HEK293T (cell line): ENCODE data around the gene PER3.
A peak's percentile ranks its signal among the peaks of the same experiment; 100 is the strongest.

Source experiments
- CTCF ChIA-PET: fragments of 350-600 bp; formaldehyde crosslinking; extraction: SDS; loops from one replicate; lab custom pipeline; 2021; ENCODE audit warnings: antibody characterized with exemption, inconsistent platforms; lab: Yijun Ruan, JAX
- POLR2A ChIA-PET: fragments of 350-600 bp; formaldehyde crosslinking; extraction: SDS; loops from one replicate; lab custom pipeline; 2020; ENCODE audit warnings: antibody characterized with exemption, inconsistent platforms; lab: Yijun Ruan, JAX
- DNase-seq: peaks from one replicate; pipeline ENCODE4 v3.0.0; 2012; ENCODE audit warnings: mixed read lengths; ENCODE audit errors: extremely low spot score
- ARNT ChIP-seq: fragments of 450-650 bp; IDR thresholded peaks from 2 replicates; pipeline ENCODE4 v1.6.1; 2017; ENCODE audit warnings: mild to moderate bottlenecking
- BHLHE40 ChIP-seq: fragments of 450-650 bp; IDR thresholded peaks from 2 replicates; pipeline ENCODE4 v1.6.1; 2016; ENCODE audit warnings: mild to moderate bottlenecking, moderate library complexity, borderline replicate concordance
- CTBP1 ChIP-seq: fragments of 450-650 bp; IDR thresholded peaks from 2 replicates; pipeline ENCODE4 v1.6.1; 2016; ENCODE audit warnings: borderline replicate concordance
- ELF4 ChIP-seq: fragments of 450-650 bp; IDR thresholded peaks from 2 replicates; pipeline ENCODE4 v1.6.1; 2017; ENCODE audit warnings: antibody characterized with exemption
- FOXA1 ChIP-seq: fragments of 450-650 bp; IDR thresholded peaks from 2 replicates; pipeline ENCODE4 v1.6.1; 2016; ENCODE audit warnings: mild to moderate bottlenecking
- FOXK2 ChIP-seq: fragments of 450-650 bp; IDR thresholded peaks from 2 replicates; pipeline ENCODE4 v1.6.1; 2016; ENCODE audit warnings: mild to moderate bottlenecking
- FOXM1 ChIP-seq: fragments of 450-650 bp; IDR thresholded peaks from 2 replicates; pipeline ENCODE4 v1.6.1; 2017; ENCODE audit warnings: mild to moderate bottlenecking, borderline replicate concordance
- HDGF ChIP-seq: fragments of 450-650 bp; IDR thresholded peaks from 2 replicates; pipeline ENCODE4 v1.6.1; 2017; ENCODE audit warnings: antibody characterized with exemption, borderline replicate concordance
- L3MBTL2 ChIP-seq: fragments of 450-650 bp; conservative IDR thresholded peaks from 2 replicates; pipeline ENCODE4 v1.6.1; 2016; ENCODE audit warnings: mild to moderate bottlenecking
- LEF1 ChIP-seq: fragments of 450-650 bp; IDR thresholded peaks from 2 replicates; pipeline ENCODE4 v1.6.1; 2017; ENCODE audit warnings: mild to moderate bottlenecking, borderline replicate concordance
- NFRKB ChIP-seq: fragments of 450-650 bp; IDR thresholded peaks from 2 replicates; pipeline ENCODE4 v1.6.1; 2016; ENCODE audit warnings: mild to moderate bottlenecking, moderate library complexity
- PKNOX1 ChIP-seq: fragments of 450-650 bp; IDR thresholded peaks from 2 replicates; pipeline ENCODE4 v1.6.1; 2016
- SP1 ChIP-seq: fragments of 450-650 bp; IDR thresholded peaks from 2 replicates; pipeline ENCODE4 v1.6.1; 2017
- SUZ12 ChIP-seq: fragments of 450-650 bp; IDR thresholded peaks from 2 replicates; pipeline ENCODE4 v1.6.1; 2016; ENCODE audit warnings: mild to moderate bottlenecking
- TARDBP ChIP-seq: fragments of 450-650 bp; IDR thresholded peaks from 2 replicates; pipeline ENCODE4 v1.6.1; 2016
- ZNF384 ChIP-seq: fragments of 450-650 bp; IDR thresholded peaks from 2 replicates; pipeline ENCODE4 v1.6.1; 2016

PER3 gene

GRCh38 chr1:7783826-7784491 is at the start of gene PER3:
Gene PER3, plus strand, starts transcription at chr1:7784291. Its CDS starts 587 bp downstream, at chr1:7784878.
- CTCF ChIA-PET, result interaction anchor here (0.6 kb wide), 2 partner anchors 24 to 31 kb away, joined by 3 to 4 read pairs; no protein-coding TSS in a partner anchor

GRCh38 chr1:7738044-7738443 is 46.0 kb upstream of the PER3 start:
- CTCF ChIA-PET, result no interaction called here
- TF ChIP-seq ELF4 (no peak), FOXA1 (no peak), FOXM1 (no peak), ZNF384 (no peak), CTBP1 (no peak), FOXK2 (no peak), PKNOX1 (no peak), TARDBP (no peak)
- DNase-seq, result no peak
- POLR2A ChIA-PET, result no interaction called here

More at GRCh38 chr1:7783826-7784491, at the start of gene PER3:
- TF ChIP-seq LEF1 (no peak), CTBP1 (no peak), ELF4 (no peak), L3MBTL2 (no peak), FOXM1 (peak; percentile 5; the same call in 1 of the 2 replicates), FOXA1 (no peak), SP1 (no peak), PKNOX1 (peak; percentile 98), ARNT (0 out of 2 replicates have a peak, but pooled peaks have one; percentile 32)
- POLR2A ChIA-PET, result no interaction called here
- DNase-seq, result peak; percentile 94

- POLR2A ChIA-PET, result no interaction called here
- TF ChIP-seq ZNF384 (no peak), HDGF (no peak)
- CTCF ChIA-PET, result no interaction called here
Observed at GRCh38 chr1:7743346-7743745, 40.7 kb upstream of the PER3 start.

GRCh38 chr1:7744882-7745281 is 39.2 kb upstream of the PER3 start:
- ChIA-PET POLR2A (no interaction called here), CTCF (no interaction called here)
- DNase-seq, result no peak
- TF ChIP-seq FOXK2, result no peak
- TF ChIP-seq SUZ12, result no peak
- no peak for TF ChIP-seq ZNF384
- TF ChIP-seq L3MBTL2, result no peak
- no peak for TF ChIP-seq TARDBP
- no peak for TF ChIP-seq BHLHE40
- no peak for TF ChIP-seq FOXM1
- no peak for TF ChIP-seq SP1
- no peak for TF ChIP-seq NFRKB
- no peak for TF ChIP-seq ELF4
- no peak for TF ChIP-seq HDGF
- TF ChIP-seq CTBP1, result no peak
- no peak for TF ChIP-seq ARNT
- TF ChIP-seq FOXA1, result no peak
- no peak for TF ChIP-seq LEF1
- TF ChIP-seq PKNOX1, result no peak

More at GRCh38 chr1:7743346-7743745, 40.7 kb upstream of the PER3 start:
- DNase-seq, result no peak

- POLR2A ChIA-PET, result no interaction called here
- CTCF ChIA-PET, result no interaction called here
- TF ChIP-seq CTBP1 (no peak), BHLHE40 (no peak), PKNOX1 (no peak), SP1 (no peak), ARNT (no peak), ZNF384 (no peak), NFRKB (no peak), LEF1 (no peak), TARDBP (no peak), FOXA1 (no peak), L3MBTL2 (no peak), FOXK2 (no peak), FOXM1 (no peak), SUZ12 (no peak), ELF4 (no peak), HDGF (no peak)
- no peak for DNase-seq
Observed at GRCh38 chr1:7745783-7746182, 38.3 kb upstream of the PER3 start.
